Stimulated activated CD8-positive, alpha-beta memory T cell treated with anti-CD3 and anti-CD28 coated beads, Interleukin-12 subunit alpha, Interleukin-12 subunit beta, amount 100 ng/mL, for 4 hours (primary cell): ENCODE measurements around the gene WDR45B.

Experiments used
- DNase-seq: peaks from one replicate; pipeline ENCODE4 v3.0.0-alpha.2; 2020; ENCODE audit warnings: low read depth

WDR45B gene

DNA sequence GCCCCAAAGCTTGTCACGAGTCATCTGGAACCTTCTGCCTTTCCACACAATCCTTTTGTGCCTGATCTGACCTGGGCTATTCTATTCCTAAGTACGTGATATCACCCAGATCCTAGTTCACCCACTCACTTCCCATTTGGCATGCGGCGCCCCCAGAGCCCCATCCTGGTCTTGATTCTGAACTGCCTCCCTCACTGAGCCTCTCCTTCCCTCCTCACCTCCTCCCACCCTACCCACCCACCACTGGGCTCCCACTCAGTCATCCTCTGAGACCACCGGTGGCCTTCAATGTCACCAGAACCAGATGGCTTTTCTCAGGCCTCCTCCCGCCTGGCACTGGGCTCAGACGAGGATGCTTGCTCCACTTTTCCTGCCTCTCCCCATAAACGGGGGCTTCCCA, 18.5 kb downstream of the WDR45B start:
- DNase-seq: no peak

DNA sequence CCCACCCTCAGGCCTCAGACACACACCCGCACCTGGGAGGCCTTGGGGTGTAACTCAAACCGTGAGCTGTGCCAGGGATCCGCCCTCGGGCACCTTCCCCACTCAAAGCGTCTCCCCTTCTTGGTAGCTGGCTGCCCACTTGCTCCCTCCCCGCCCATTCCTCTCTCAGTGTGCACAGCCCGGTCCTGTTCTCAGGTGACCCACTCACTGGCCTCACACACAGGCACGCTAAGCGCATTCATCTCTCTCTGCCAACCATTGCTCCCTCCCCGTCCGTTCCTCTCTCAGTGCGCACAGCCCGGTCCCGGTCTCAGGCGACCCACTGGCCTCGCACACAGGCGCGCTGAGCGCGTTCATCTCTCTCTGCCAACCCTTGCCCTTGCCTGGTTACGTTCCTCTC, 20.8 kb downstream of the WDR45B start:
- no peak for DNase-seq

DNA sequence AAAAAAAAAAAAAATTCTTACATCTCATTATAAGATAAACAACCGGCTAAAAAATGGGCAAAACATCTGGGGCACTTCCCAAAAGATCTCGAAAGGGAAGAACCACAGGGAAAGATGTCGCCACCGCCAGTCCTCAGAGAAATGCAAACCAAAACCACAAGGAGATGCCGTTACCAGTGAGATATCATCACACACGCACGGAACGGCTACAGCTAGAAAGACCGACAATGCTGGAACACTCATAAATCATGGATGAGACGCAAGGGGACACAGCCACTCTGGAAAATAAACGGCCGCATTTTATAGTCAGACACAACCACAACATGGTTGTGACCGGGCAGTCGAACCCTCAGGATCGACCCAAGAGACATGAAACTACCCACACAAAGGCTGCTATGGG, 24.5 kb downstream of the WDR45B start:
- DNase-seq: no peak

DNA sequence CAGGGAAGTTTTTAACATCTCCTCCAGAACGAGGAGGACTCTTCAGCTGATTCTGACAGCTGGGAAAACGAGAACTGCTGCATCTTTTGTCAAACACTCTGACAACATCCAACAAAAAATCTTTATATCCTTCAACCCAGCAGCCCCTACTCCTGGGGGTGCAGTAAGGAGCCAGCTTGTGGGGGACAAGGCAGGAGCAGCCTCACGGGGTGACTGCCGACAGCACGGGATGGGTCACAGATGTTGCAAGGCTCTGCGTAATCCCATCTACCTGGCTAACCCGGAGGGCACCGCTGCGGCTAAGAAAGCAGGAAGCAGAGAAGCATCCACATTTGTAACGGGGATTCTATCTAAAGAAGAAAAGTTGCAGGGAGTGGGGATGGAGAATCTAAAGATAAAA, 28.6 kb downstream of the WDR45B start:
- no peak for DNase-seq

DNA sequence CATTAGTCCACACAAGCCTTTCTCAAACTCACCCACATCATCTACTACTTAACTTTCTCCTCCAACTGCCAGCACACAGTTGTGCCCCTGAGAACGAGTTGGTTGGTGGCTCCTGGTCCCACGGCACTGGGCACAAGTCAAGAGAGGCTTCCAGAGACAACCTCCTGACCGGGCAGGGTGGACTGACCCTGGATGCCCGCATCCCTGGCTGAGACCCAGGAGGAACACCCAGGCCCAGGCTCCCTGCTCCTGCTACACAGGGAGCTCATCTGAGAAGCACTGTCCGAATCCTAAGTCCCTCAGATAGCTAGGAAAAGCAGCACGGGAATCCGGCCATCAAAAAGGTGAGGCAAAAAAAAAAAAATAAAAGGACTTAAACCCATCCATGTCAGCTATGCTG, 29.0 kb downstream of the WDR45B start:
- DNase-seq: no peak

DNA sequence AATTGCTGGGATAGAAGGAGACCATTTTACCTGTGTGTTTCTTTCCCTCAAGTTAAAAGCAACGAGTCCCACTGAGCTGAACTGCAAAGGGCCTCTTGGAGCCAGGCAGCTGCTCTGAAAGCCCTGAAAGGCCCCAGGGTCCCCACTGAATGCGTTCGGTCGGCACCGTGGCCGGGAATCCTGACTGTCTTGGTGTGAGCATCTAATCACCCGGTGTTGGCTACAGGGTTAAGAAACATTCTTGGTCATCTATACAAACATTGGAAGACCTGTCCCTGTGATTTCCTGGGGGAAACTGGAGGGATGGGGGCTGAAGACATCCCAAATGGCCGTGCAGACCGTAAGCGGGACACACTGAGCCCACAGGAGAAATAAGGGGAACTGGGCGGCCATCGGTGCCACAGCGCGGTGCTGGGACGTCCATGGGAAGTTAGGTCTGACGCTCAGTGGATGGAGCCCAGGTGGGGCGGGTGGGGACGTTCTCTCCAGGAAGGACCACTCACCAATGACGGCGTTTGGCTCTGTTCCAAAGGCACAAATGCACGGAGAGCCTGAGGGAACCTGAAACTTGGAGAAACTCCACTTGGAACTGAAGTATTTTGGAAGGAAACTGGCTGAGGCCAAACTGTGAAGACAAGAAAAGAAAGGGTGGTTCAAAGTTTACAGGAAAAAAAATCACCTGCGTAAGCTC, 32.1 kb downstream of the WDR45B start:
- no peak for DNase-seq

DNA sequence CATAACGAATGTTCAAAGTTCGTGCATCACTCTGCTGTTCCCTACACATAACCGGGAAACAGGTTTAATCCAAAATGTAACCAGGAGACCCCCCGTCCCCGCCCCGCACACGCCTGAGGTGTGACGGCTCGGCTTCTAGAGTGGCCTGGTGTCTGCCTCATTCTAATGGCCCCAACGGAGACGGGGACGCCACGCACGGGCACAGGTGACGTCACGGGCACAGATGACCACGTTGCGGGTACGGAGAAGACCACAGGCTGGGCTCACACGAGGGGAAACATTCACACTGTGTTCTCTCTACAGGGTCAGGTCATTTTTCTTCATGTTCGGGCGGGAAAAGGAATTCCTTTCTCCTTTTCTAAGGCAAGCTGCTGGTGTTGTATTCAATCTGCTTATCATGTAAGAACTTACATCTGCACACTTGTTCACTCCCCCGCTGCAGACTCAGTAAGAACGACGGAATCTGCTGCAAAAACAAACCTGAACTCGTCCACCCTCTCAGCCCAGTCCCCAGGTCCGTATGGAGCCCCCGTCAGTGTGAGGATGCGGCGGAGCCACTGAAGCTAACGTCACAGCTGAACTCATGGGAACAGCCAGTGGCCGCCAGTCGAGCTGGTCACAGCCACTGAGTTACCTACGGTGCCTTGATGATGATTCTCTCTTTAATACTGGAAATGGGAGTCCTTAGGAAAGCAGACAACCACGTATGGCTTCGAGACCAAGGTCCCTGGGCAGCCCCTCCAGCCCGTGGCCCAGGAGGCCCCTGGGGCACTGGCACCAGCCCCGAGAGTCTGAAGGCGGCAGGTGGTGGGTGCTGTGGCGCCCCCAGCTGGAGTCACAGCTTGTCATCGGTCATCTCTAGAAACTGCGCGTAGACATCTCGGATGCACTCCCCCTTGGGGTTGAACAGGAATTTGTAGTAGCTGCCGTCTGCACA, 32.9 kb downstream of the WDR45B start:
- DNase-seq: no peak

DNA sequence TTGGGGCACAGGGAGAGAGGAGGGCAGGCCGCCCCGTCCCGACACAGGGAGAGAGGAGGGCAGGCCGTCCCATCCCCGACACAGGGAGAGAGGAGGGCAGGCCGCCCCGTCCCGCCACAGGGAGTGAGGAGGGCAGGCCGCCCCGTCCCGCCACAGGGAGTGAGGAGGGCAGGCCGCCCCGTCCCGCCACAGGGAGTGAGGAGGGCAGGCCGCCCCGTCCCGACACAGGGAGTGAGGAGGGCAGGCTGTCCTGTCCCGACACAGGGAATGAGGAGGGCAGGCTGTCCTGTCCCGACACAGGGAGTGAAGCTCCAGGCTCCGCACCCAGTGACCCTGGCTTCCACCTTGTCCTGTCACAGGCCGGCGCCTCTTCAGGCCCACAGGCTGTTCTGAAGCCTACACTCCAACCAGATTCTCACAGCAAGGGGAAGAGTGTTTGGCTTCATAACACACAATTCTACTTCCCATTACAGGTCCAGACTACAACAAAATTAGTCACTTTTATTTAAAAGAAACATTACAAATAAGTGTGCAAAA, 34.1 kb downstream of the WDR45B start:
- DNase-seq: no peak

DNA sequence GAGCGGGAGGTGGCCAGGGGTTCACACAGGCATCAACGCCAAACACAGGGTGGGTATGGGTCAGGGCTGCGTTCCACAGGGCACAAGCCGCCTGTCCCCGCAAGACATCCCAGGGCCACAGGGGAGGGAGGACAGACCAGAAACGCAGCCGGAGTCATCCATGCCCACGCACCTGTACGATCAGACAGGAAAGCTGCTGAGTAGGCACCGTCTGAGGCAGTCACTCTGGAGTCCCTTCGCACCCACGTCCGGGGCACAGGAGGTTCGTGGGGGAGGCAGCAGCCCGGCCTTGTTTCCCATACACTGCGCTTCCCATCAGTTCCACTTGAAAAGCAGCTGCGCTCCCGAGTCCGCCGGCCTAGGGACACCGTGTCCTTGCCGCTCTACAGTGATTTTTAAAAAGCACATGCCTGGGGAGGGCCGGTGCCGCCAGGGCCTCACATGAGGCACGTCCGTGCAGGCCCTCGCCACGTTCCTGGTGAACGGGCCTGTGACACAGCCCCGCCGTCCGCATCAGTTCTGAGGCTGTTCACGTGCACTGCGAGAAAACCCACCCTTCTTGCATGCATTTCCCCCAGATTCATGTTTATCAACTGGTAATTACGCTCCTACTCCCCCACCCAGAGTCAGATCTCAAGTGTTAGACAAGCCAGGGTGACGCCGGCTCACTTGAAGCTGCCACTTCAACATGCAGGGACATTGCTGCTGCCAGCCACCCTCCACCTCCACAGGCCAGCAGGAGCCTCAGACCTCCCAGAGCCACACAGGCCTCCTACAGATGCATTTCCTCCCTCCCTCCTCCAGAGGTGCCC, 34.8 kb downstream of the WDR45B start:
- DNase-seq: no peak

DNA sequence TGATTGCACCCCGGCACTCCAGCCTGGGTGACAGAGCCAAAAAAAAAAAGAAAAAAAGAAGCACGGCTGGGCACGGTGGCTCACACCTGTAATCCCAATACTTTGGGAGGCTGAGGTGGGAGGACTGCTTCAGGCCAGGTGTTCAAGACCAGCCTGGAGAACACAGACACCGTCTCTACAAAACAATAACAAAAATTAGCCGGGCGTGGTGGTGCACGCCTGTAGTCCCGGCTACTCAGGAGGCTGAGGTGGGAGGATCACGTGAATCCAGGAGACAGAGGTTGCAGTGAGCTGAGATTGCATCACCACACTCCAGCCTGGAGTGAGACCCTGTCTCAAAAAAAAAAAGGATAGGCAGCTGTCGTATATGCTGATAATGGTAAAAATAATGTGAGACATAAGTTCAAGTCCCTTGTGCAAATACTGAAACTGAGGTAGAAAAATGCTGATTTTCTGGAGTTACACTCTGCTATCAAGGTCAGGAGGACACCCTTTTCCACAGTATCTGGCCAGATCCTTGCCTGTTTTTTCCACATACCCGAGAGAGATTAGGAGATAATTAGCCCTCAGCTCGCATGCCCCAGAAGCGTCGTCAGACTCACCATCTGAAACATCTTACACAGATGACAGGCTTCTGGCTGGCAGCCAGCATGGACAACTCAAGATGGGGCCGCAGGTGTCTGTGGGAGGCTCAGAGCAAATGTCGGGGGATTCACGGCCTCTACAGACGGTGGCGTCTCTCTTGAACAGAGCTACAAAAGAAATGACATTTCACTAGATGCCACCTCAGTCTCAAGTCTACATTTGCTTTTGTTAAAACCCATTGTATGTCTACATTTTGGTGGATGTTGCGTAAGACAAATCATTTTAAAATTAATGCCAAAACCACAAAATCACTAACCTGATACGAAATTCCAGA, 36.8 kb downstream of the WDR45B start:
- no peak for DNase-seq

DNA sequence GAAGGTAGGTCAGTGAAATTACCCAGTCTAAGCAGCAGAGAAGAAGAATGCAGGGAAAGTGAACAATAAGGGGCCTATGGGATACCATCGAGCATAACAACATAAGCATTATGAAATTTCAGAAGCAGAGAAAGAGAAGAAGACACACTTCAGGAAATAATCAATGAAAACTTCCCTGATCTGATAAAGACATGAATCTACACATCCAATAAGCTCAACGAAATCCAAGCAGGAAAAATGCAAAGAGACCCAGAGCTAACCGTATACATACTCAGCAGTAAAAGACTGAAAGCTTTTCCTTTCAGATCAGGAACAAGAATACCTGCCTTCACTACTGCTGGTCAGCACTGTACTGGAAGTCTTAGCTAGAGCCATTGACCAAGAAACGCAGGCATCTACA, 38.6 kb downstream of the WDR45B start:
- no peak for DNase-seq

DNA sequence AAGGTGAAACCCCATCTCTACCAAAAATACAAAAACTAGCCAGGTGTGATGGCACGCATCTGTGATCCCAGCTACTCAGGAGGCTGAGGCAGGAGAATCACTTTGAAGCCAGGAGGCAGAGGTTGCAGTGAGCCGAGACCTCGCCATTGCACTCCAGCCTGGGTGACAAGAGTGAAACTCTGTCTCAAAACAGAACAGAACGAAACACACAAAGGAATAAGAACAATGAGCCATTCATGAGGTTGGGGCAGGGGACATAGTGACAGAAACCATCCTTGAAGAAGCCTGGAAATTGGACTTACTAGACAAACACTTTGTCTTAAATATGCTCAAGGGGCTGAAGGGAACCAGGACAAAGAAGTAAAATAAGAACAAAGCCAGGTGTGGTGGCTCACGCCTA, 39.4 kb downstream of the WDR45B start:
- DNase-seq: no peak

DNA sequence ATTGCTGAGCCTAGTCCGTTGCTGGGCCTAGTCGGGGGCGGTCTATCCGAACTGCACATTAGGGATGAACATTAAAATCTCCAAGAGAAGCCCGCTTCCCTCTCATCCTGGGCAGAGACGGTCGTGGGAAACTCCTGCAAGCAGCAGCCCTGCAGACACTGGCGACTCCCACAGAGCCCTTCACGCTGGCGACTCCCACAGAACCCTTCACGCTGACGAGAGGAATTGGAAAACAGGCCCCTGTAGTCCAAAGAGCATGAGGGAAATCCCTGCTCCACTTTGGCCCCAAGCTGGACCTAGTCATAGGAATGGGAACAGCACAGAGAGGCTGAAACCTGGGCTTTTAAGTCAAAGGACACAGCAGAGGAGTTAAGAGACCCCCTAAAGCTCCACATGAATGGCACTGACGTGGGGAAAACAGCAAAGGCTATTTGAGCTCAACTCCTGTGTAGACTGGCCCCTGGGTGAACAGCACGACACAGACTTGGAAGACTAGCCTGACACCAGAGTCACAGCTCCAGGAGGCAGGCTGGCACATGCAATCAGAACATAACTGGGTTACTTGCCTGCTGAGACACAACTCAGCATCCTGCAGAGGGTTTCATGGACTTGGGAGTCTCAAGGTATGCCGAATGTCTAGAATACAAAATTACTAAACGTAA, 42.2 kb downstream of the WDR45B start:
- no peak for DNase-seq

DNA sequence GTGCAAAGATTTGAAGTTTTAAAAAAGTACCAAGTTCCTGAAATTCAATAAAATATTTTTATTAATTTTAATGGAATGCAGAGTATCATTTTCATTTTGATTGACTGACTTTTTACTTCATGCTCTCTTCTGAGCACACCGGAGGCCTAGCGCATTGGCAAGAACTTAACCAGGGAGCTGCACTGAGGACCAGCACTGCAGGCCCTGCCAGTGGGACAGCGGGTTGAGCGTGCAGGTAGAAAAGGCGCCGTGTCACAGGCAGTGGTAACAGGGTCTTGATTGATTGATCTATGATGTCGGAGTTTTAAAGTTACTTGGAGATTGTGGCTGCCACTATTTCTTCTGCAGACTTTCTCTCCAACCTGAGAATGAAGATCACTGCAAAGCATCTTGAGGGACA, 43.7 kb downstream of the WDR45B start:
- DNase-seq: no peak

DNA sequence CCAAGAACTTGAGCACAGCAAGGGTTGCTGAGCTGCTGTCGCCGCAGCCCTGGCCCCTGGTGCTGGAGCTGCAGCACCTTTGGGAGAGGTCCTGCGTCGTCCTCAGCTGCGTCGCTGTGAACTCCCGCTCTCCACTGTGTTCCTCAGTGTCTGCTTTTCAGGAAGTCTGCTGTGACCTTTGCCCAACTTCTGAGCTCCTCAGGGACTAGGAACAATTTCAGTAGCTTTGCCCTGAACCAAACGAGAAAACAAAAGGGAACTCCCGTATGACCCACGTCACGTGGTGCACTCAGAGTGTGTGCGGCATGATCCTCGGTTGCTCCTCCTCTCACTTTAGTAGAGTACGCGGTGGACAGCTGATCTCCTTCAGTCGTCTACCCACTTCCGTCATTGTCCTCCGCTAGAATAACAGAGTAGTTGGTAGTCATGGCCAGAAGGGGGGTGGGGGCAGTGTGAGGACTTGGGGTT, 44.2 kb downstream of the WDR45B start:
- no peak for DNase-seq

DNA sequence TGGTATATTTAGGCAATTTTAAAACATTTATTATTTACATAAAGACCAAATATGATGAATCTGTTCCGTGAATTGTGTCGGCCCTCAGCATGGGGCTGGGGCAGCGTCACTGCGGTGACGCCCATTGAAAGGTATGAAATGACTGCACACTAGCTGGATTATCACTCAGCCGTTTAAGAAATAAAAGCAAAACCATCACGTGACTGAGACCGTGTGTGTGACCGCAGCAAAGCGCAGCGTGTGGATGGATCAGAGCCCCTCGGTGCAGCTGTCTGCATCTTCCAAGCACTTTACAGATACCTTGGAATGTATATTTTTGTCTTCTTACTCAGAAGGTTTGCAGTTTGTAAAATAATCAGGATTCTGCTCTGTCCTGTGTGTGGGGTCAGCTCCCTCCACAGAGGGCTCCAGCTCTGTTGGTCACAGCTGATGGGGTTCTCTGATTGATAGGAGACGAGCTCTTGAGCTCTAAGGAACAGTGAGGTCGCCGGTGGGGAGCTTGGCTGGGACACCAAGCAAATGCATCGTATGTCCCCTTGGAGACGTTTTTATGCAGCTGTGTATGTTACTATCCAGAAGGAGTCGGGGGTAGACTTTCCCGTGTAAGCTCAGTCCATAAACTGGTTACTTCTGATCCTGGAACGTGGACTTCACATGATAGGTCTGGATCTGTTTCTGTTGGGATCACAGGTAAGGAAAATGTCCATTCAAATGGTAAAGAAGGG, 45.1 kb downstream of the WDR45B start:
- no peak for DNase-seq

DNA sequence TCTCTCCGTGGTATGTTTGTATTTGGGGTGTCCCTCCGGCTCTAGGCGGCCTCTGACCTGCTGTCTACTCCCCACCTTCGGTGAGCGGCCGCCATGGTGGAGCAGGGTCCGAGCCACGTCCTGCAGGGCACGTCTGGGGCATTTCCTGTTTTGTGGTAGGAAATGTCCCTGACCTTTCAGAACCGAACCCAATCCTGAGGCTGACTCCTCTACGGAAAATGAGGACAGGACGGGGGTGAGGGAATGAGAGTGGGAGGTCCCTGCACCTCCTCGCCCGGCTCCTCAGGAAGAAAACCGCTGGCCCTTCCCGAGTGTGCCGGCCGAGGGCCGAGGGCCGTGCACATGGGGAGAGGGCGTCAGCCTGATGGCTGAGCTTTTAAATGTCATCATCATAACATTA, 45.8 kb downstream of the WDR45B start:
- DNase-seq: no peak

DNA sequence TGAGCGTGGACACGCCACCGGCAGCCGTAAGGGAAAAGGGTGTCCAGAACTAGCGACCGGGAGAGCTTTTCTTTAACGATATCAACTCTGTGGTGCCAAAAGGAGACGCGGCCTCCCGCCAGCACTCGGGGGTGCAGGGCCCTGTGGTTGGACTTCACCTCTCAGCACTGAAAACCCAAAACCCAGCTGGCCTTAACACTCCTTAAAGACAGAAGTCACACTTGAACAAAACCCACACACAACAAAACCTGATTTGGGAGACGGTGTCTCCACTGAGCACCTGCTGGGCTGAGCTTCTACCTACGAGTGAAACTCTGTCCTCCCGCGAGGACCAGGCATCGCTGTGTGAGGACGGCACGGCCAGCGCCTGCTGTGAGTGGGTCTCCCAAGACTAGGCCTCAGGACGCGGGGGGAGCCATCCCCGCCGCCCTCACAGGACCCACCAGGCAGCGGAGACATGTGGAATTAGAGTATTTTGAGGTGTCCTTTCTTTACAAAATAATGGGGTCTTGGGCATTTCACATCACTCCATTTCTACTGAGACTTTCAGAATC, 46.7 kb downstream of the WDR45B start:
- DNase-seq: no peak

DNA sequence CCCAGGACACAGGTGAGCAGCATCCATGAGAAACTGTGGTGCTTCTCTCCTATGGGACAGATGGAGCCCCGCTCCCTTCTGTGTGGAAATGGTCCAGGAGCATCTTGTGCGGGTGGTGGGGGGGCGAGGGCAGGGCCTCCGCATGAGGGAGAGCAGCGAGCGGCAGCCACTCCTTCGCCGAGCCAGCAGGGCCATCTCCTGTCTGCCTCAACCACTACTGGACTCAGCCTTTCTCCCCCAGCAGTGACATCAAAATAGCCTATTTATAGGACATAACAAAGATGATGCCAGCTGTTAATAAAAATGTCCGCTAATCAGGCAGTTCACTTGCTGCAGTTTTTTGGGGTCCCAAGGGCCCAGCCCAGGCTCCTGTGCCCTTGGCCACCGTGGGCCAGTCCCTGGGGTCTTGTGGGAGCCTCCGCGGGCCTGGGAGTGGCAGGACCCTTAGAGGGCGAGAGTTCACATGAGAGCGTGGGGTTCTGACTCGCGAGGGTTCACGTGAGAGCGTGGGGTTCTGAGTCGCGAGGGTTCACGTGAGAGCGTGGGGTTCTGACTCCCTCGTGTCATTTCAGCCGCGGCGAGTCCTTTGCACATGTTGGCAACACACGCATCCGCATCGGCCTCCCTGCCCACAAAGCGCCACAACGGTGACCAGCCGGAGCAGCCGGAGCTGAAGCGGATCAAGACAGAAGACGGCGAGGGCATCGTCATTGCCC, 47.4 kb downstream of the WDR45B start:
- no peak for DNase-seq
